Natural killer cell (primary cell): ENCODE data around the gene PSME1. TPM values are rescaled to one million over a fixed set of nuclear protein-coding genes. Genes with fewer than 3 reads are reported as not detected.

ENCODE experiments used
- ATAC-seq, 3 donors: fragments of 150-1000 bp in 2 of 3; fragments of 200-7000 bp in 1 of 3; cut with Tn5 transposase; 1 replicate in 1 of 3; 2 replicates in 2 of 3; pipeline ENCODE4 v1.10.0; 2021; ENCODE audit warnings: mild to moderate bottlenecking in 2 of 3, moderate library complexity in 2 of 3
- DNase-seq, 2 donors: peaks; one replicate each; pipeline versions ENCODE4 v3.0.0 to v3.0.0-alpha.2; 2013 to 2021; ENCODE audit warnings: mixed read lengths in 1 of 2
- H3K27ac ChIP-seq: one replicate; pipeline ENCODE4 v1.5.1; 2013; ENCODE audit warnings: mild to moderate bottlenecking, low read length
- H3K27me3 ChIP-seq: one replicate; pipeline ENCODE4 v1.6.1; 2013; ENCODE audit warnings: low read length; ENCODE audit not compliant: control insufficient read depth, insufficient read depth
- H3K36me3 ChIP-seq: one replicate; pipeline ENCODE4 v1.6.1; 2013; ENCODE audit warnings: low read length; ENCODE audit not compliant: control insufficient read depth, insufficient read depth
- H3K4me1 ChIP-seq: one replicate; pipeline ENCODE4 v1.6.1; 2013; ENCODE audit warnings: low read length; ENCODE audit not compliant: control insufficient read depth, insufficient read depth
- H3K4me3 ChIP-seq: one replicate; pipeline ENCODE4 v1.5.1; 2013; ENCODE audit warnings: low read length
- H3K9me3 ChIP-seq: one replicate; pipeline ENCODE4 v1.6.1; 2013; ENCODE audit warnings: low read length; ENCODE audit not compliant: control insufficient read depth, insufficient read depth
- H3K27ac Mint-ChIP-seq, 2 donors: one replicate each; pipeline ENCODE4 v1.8.0; 2022; ENCODE audit warnings: mild to moderate bottlenecking in 2 of 2, mixed read lengths in 2 of 2, moderate library complexity in 1 of 2
- H3K27me3 Mint-ChIP-seq, 2 donors: one replicate each; pipeline ENCODE4 v1.8.0; 2022; ENCODE audit warnings: low read depth in 2 of 2, mixed read lengths in 2 of 2
- H3K36me3 Mint-ChIP-seq: one replicate; pipeline ENCODE4 v1.8.0; 2022; ENCODE audit warnings: mixed read lengths
- H3K4me1 Mint-ChIP-seq, 2 donors: one replicate each; pipeline ENCODE4 v1.8.0; 2022; ENCODE audit warnings: mixed read lengths in 2 of 2
- H3K4me3 Mint-ChIP-seq: one replicate; pipeline ENCODE4 v1.8.0; 2022; ENCODE audit warnings: mild to moderate bottlenecking, moderate library complexity, mixed read lengths
- H3K9me3 Mint-ChIP-seq, 2 donors: one replicate each; pipeline ENCODE4 v1.8.0; 2022; ENCODE audit warnings: mixed read lengths in 2 of 2
- WGBS: methylation state at CpG from one replicate; pipeline ENCODE4 v1.1.7; 2013; ENCODE audit warnings: missing lambda C conversion rate; ENCODE audit not compliant: insufficient coverage; 5-methylcytosine and 5-hydroxymethylcytosine counted together
- intact Hi-C: fragments of 100-400 bp; cut with micrococcal nuclease; formaldehyde crosslinking; loops from one replicate; pipeline ENCODE4 v1.14.2; 2022
- total RNA-seq, 4 donors: library from RNA; stranded (reverse); fragments of 120-200 nt in 1 of 4; gene quantifications; one replicate each; pipeline versions ENCODE4 v1.2.3 to v1.2.4, GENCODE V29; 2013 to 2022
- TF ChIP-seq, protein P1 (sequence below): fragments of 200-600 bp; IDR thresholded peaks from one replicate; pipeline ENCODE4 v1.8.0; 2022; ENCODE audit warnings: antibody characterized with exemption

PSME1 gene
- 100 to 1,000 TPM; 315 to 345 (median 318) TPM for total RNA-seq
- 365 TPM for total RNA-seq (2013)

DNA sequence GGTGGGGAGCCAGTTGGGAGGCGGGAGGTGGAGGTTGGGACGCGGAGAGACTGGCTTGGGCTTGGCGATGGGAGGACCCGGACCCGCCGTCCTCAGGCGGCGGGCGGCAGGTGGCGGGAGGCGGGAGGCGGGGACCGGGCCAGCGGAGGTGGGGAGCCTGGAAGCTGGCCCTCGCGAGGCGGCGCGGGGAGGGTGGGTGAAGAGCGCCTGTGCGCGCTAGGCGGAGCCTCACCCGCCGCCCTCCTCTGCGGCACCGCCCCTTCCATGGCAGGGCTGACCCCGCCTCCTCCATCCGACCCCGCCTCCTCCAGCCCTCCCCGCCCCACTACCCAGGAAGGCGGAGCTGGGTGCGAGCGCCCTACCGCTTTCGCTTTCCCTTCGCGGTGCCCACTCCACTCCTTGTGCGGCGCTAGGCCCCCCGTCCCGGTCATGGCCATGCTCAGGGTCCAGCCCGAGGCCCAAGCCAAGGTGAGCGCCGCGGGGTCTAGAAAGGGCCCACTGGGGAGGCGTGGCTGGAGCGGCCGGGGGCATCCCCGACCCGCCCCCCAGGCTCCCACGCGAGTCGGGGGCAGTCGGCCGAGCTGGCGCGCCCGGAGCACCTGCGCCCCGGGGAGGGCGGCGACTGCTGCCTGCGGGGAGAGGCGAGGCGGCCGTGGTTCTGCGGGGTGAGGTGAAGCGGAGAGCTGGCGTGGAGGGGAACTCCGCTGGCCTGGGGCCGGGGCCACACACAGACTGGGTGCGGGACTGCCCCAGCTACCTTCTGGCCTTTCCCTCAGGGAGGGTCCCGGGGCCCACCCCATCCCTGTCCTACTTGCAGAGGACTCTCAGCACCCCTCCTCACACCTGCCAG, at the start of gene PSME1:
Gene PSME1, plus strand, starts transcription at position 361 of the 850 bp plus-strand sequence. Its CDS starts 69 bp downstream, at position 430.
- H3K4me3 Mint-ChIP-seq: peak within 1 kb of the TSS; percentile 97
- WGBS: 0% methylated on average over 75 of the region's 75 CpGs
- Histone ChIP-seq H3K27me3 (no peaks in the 10 kb centered on the region), H3K4me1 (peaks cover 47% of the 10 kb centered on the region), H3K36me3 (peaks cover 25% of the 10 kb centered on the region), H3K4me3 (peak within 1 kb of the TSS; percentile 82), H3K9me3 (no peaks in the 10 kb centered on the region), H3K27ac (peak within 1 kb of the TSS; percentile 93)
- intact Hi-C loops: loop anchor here (1.0 to 10.0 kb wide), 3 partner anchors 11 to 1211 kb away; partner anchors contain the start of genes DCAF11, NRL, PRMT5 and RNF31
- peak; percentile 95 to 97 for DNase-seq
- peak; percentile 95 to 99 (median 97) for ATAC-seq
- H3K27ac Mint-ChIP-seq: peak within 1 kb of the TSS; percentile 91 to 94
- TF ChIP-seq, protein P1, sequence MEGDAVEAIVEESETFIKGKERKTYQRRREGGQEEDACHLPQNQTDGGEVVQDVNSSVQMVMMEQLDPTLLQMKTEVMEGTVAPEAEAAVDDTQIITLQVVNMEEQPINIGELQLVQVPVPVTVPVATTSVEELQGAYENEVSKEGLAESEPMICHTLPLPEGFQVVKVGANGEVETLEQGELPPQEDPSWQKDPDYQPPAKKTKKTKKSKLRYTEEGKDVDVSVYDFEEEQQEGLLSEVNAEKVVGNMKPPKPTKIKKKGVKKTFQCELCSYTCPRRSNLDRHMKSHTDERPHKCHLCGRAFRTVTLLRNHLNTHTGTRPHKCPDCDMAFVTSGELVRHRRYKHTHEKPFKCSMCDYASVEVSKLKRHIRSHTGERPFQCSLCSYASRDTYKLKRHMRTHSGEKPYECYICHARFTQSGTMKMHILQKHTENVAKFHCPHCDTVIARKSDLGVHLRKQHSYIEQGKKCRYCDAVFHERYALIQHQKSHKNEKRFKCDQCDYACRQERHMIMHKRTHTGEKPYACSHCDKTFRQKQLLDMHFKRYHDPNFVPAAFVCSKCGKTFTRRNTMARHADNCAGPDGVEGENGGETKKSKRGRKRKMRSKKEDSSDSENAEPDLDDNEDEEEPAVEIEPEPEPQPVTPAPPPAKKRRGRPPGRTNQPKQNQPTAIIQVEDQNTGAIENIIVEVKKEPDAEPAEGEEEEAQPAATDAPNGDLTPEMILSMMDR: no peak
- H3K9me3 Mint-ChIP-seq: no peaks in the 10 kb centered on the region
- H3K36me3 Mint-ChIP-seq: no peaks in the 10 kb centered on the region
- H3K27me3 Mint-ChIP-seq: no peaks in the 10 kb centered on the region
- peaks cover 37 to 39% of the 10 kb centered on the region in 2 donors for H3K4me1 Mint-ChIP-seq

DNA sequence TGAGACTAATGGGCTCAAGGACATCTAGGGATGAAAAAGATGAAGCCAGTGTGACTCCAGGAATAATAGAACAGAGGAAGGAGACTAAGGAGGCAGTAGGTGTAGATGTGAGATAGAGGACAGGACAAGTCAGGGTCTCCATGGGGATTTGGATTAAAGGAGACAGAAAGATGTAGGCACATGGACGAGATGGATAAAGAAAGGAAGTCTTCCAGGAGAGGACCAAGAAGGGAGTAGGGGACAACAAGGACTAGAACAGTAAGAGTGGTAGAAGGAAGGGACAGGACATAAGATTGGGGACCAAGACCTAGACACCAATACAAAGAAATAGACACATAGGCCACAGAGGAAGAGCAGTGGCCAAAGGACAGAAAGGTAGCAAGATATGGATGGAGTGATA, 49.0 kb upstream of the PSME1 start:
- intact Hi-C loops: no loop called here
- Mint-ChIP-seq H3K27me3 (no peaks in the 10 kb centered on the region), H3K27ac (no peak overlapping the region), H3K36me3 (no peaks in the 10 kb centered on the region), H3K4me1 (peaks cover 4 to 12% of the 10 kb centered on the region in 2 donors), H3K4me3 (no peak overlapping the region), H3K9me3 (no peaks in the 10 kb centered on the region)
- TF ChIP-seq, protein P1: no peak
- Histone ChIP-seq H3K9me3 (no peaks in the 10 kb centered on the region), H3K27me3 (no peaks in the 10 kb centered on the region), H3K27ac (no peak overlapping the region), H3K4me1 (peaks cover 6% of the 10 kb centered on the region), H3K4me3 (no peak overlapping the region), H3K36me3 (no peaks in the 10 kb centered on the region)
- no peak for DNase-seq
- ATAC-seq: no peak
- WGBS: 84% methylated on average over 1 of the region's 1 CpG

DNA sequence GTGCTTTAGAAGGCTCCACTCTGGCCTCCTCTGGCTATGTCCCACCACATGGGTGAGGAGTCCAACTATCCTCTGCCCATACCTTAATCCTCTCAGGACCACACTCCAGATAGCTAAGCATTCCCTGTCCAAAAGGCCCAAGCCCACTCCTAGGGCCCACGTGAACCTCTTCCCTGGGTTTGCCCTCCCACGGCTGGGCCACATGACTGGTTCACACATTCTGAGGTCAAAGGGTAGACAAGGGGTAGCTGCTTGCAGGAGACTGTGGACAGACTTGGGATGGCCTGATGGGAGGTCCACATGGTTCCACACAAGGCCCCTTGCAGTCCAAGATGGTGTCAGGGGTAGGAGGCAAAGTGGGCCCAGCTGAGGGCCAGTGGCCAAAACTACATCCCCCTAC, 47.9 kb upstream of the PSME1 start:
- Mint-ChIP-seq H3K27me3 (no peaks in the 10 kb centered on the region), H3K4me1 (peaks cover under 1 to 8% of the 10 kb centered on the region in 2 donors), H3K4me3 (no peak overlapping the region), H3K36me3 (no peaks in the 10 kb centered on the region), H3K9me3 (no peaks in the 10 kb centered on the region), H3K27ac (no peak overlapping the region)
- intact Hi-C loops: no loop called here
- TF ChIP-seq, protein P1: no peak
- H3K27me3 ChIP-seq: no peaks in the 10 kb centered on the region
- no peaks in the 10 kb centered on the region for H3K36me3 ChIP-seq
- DNase-seq (no peak), ATAC-seq (no peak)
- no peaks in the 10 kb centered on the region for H3K9me3 ChIP-seq
- peaks cover 6% of the 10 kb centered on the region for H3K4me1 ChIP-seq
- H3K27ac ChIP-seq: no peak overlapping the region
- no peak overlapping the region for H3K4me3 ChIP-seq
- 94% methylated on average over 2 of the region's 2 CpGs for WGBS
